GM12864 (cell line): ENCODE measurements around the gene USPL1.
A peak's percentile ranks its signal among the peaks of the same experiment; 100 is the strongest.

Experiments used
- DNase-seq: peaks from one replicate; pipeline ENCODE4 v3.0.0-alpha.2; 2011; ENCODE audit warnings: low read depth
- H3K4me3 ChIP-seq: 2 replicates; pipeline ENCODE4 v1.5.1; 2011; ENCODE audit warnings: mild to moderate bottlenecking, low read depth, low read length, control low read depth
- CTCF ChIP-seq: IDR thresholded peaks from 2 replicates; pipeline ENCODE4 v1.5.1; 2011; ENCODE audit warnings: low read depth, mild to moderate bottlenecking, moderate library complexity, low read length, control low read depth, inconsistent platforms; ENCODE audit errors: missing control alignments

Gene USPL1

DNA sequence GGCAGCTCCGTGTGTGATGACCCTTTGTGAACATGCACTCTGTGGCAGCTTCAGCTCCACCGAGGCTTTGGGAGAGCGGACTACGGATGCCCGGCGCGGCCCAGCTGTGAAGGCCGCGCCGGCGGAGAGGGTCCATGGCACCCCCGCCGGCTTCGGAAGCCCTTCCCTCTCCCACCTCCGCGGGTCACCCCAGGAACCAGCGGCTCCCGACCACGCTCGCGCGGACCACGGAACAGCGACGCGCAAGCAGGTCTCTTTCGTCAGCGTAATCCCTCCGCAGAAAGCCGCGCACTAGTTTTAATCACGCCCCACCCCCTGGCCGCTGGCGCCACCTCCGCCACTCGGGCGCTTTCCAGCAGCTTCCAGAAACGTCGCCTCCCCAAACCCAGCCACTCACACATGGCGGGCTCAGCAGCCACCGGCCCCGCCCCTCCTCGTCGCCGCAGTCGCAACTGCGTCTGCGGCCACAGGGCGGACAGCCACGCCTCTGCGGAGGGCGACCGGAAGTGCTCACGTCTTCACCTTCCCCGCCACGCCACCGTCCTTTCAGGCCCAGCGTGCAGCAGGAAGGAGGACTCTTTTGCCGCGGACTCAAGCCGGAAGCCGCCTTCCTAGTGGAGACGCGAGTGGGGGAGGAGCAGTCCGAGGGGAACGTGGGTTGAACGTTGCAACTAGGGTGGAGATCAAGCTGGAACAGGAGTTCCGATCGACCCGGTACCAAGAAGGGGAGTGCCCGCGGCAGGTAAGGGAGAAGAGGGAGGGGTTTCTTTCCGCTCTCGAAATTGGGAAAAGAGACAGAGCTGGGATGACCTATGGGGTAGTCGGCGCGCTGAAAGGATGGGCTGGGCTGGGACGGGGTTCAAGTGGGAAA lies at the start of gene USPL1:
Gene USPL1, plus strand, starts transcription at position 606 of the 871 bp plus-strand sequence. CDS start 3,221 bp downstream, outside the sequence.
- DNase-seq, result peak; percentile 99
- TF ChIP-seq CTCF, result peak; percentile 23
- H3K4me3 ChIP-seq, result peak within 1 kb of the TSS; percentile 92

DNA sequence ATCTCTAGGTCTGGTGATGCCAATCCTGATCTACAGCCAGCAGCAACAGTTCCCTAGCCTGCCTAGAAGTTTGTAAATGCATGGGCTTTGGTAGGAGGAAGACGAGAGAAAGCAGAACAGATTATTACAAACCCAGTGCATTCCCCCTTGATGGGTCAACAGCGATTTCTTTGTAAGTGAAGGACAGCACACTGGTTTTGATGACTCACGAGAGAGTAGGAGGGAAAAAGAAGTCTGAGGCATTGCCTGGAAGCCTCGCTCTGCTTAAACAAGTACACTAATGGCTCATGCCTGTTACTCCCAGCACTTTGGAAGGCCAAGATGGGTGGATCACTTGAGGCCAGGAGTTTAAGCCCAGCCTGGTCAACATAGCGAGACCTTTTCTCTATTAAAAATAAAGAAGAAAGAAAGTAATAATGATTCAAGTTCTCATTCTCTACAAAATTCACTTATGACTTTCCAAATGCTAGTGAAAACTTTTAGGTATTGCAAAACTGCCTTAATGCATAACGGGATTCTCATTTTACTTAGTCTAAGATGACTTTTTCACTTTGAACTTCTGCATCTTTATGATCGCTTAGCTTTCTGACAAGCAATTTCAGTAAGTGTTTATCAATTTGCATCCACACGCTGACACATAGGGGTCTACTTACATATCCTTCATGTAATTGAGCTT lies 47.7 kb upstream of the USPL1 start:
- no peak overlapping the region for H3K4me3 ChIP-seq
- DNase-seq, result no peak
- TF ChIP-seq CTCF, result no peak

DNA sequence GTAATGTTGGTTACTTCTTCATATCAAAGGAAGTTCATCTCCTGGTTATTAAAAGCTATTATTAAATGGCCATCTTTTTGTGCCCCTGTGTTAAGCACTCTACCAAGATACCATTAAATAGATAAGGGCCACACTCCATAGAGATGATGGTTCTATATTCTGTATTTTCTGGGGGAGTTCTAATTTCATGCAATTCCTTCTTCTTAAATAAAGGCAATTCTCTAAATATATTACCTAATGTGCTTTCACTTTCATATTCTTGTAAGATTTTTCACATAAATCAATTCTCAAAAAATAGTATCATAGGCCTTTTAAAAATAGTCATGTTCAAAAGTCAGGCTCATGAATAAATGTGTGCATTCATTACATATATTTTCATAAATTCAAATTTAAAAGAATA lies 47.0 kb upstream of the USPL1 start:
- DNase-seq, result no peak
- H3K4me3 ChIP-seq, result no peak overlapping the region
- TF ChIP-seq CTCF, result no peak

GRCh38 chr13:30572859-30573275 lies 44.9 kb upstream of the USPL1 start:
- DNase-seq, result no peak
- TF ChIP-seq CTCF, result peak; percentile 27
- no peak overlapping the region for H3K4me3 ChIP-seq

DNA sequence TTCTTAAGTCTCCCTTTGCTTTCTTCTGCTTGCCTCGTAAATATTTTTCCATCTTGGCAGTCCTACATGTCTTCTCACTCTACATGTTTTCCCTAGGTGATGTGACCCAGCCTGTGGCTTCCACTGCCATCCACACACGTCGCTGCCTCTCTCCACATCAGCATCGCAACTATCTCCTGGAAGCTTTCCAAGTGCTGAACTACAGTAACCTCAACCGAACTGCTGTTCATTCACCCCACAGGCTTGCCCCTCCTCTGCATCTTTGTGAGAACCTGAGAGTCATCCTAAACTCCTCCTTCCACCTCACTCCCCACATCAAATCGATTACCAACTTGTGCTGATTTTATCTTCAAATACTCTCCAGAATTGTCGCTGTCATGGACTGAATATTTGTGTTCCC lies 41.2 kb upstream of the USPL1 start:
- H3K4me3 ChIP-seq, result no peak overlapping the region
- DNase-seq, result no peak
- TF ChIP-seq CTCF, result no peak

GRCh38 chr13:30577401-30577852 lies 40.3 kb upstream of the USPL1 start:
- no peak overlapping the region for H3K4me3 ChIP-seq
- no peak for TF ChIP-seq CTCF
- peak; percentile 55 for DNase-seq
